Caco-2 (cell line): ENCODE data around the gene ARMH3. TPM values are rescaled to one million over a fixed set of nuclear protein-coding genes. Genes with fewer than 3 reads are reported as not detected.

Experiments
- BruUV-seq: library from RNA; stranded (reverse); fragments of 400-500 nt; replicated peaks from 2 replicates; lab custom pipeline; 2021; lab: Mats Ljungman, UMichigan
- CTCF ChIA-PET: fragments of 300-600 bp; sonication (Branson Sonifier 250); formaldehyde crosslinking; loops from one replicate; lab custom pipeline; 2022; ENCODE audit warnings: antibody characterized with exemption; lab: Charles Lee
- POLR2A ChIA-PET: fragments of 300-600 bp; sonication (Branson Sonifier 250); formaldehyde crosslinking; loops from one replicate; lab custom pipeline; 2022; ENCODE audit warnings: antibody characterized with exemption; lab: Charles Lee
- DNase-seq, 2 experiments: peaks; one replicate each; pipeline versions ENCODE4 v3.0.0 to v3.0.0-alpha.2; 2020 to 2022
- H3K27me3 ChIP-seq: replicated peaks from 2 replicates; pipeline ENCODE4 v1.6.0; 2011; ENCODE audit warnings: low read length; ENCODE audit not compliant: control insufficient read depth, insufficient read depth
- H3K36me3 ChIP-seq: 2 replicates; pipeline ENCODE4 v1.5.1; 2011; ENCODE audit warnings: low read length; ENCODE audit not compliant: control insufficient read depth, insufficient read depth
- H3K4me1 ChIP-seq: fragments of 250-450 bp; sonication (Bioruptor Pico); 2 replicates; pipeline ENCODE4 v1.5.1; 2020; ENCODE audit warnings: mild to moderate bottlenecking
- H3K4me3 ChIP-seq: 2 replicates; pipeline ENCODE4 v1.5.1; 2011; ENCODE audit warnings: low read depth, mild to moderate bottlenecking, control low read depth, low read length
- H3K9me3 ChIP-seq: fragments of 250-450 bp; sonication (Bioruptor Pico); 2 replicates; pipeline ENCODE4 v1.5.1; 2020; ENCODE audit warnings: mild to moderate bottlenecking, moderate library complexity
- H3K27ac Mint-ChIP-seq: one replicate; pipeline ENCODE4 v1.8.0; 2022; ENCODE audit warnings: mixed read lengths; ENCODE audit not compliant: unreplicated experiment
- H3K27me3 Mint-ChIP-seq: one replicate; pipeline ENCODE4 v1.8.0; 2022; ENCODE audit warnings: mixed read lengths; ENCODE audit not compliant: insufficient read depth, unreplicated experiment
- H3K36me3 Mint-ChIP-seq: one replicate; pipeline ENCODE4 v1.8.0; 2022; ENCODE audit warnings: mild to moderate bottlenecking, mixed read lengths; ENCODE audit not compliant: insufficient read depth, unreplicated experiment
- H3K4me1 Mint-ChIP-seq: one replicate; pipeline ENCODE4 v1.8.0; 2022; ENCODE audit warnings: low read depth, mixed read lengths; ENCODE audit not compliant: unreplicated experiment
- H3K4me3 Mint-ChIP-seq: one replicate; pipeline ENCODE4 v1.8.0; 2022; ENCODE audit warnings: mild to moderate bottlenecking, moderate library complexity, mixed read lengths; ENCODE audit not compliant: unreplicated experiment
- H3K9me3 Mint-ChIP-seq: one replicate; pipeline ENCODE4 v1.8.0; 2022; ENCODE audit warnings: mixed read lengths; ENCODE audit not compliant: unreplicated experiment
- CTCF ChIP-seq, 2 experiments: fragments of 200-600 bp in 1 of 2; IDR thresholded peaks; 1 replicate in 1 of 2; 2 replicates in 1 of 2; pipeline versions ENCODE4 v1.5.1 to v1.8.0; 2011 to 2022; ENCODE audit warnings: antibody characterized with exemption in 1 of 2, control low read depth in 1 of 2, inconsistent platforms in 1 of 2, low read depth in 1 of 2, low read length in 1 of 2, mild to moderate bottlenecking in 1 of 2, moderate library complexity in 1 of 2; ENCODE audit not compliant: insufficient read depth in 1 of 2, severe bottlenecking in 1 of 2, unreplicated experiment in 1 of 2
- intact Hi-C: fragments of 100-400 bp; cut with micrococcal nuclease; formaldehyde crosslinking; loops from one replicate; pipeline ENCODE4 v1.10.0; 2022; ENCODE audit not compliant: unreplicated experiment
- total RNA-seq: library from RNA; stranded (reverse); gene quantifications from 2 replicates; pipeline ENCODE4 v1.2.3, GENCODE V29; 2022

ARMH3 gene
- total RNA-seq, 1 experiment from 2014 or later = 17.4 TPM

- no TSS peak for BruUV-seq
- H3K27me3 ChIP-seq = no peaks in the 10 kb centered on the region
- TF ChIP-seq CTCF (IDR thresholded peaks at IDR 0.05; ENCODE audit: insufficient read depth in 1 of 2, low read depth in 1 of 2, low read length in 1 of 2, severe bottlenecking in 1 of 2, unreplicated experiment in 1 of 2) = no peak
- no peak overlapping the region for H3K27ac Mint-ChIP-seq
- H3K4me3 ChIP-seq = no peak overlapping the region
- H3K36me3 ChIP-seq = 0 out of 2 replicates have a peak, but pooled peaks cover 3% of the 10 kb centered on the region
- peaks cover 6% of the 10 kb centered on the region for H3K4me1 Mint-ChIP-seq
- no peaks in the 10 kb centered on the region for H3K27me3 Mint-ChIP-seq
- H3K9me3 Mint-ChIP-seq = no peaks in the 10 kb centered on the region
- peaks cover 19% of the 10 kb centered on the region for H3K36me3 Mint-ChIP-seq
- no peaks in the 10 kb centered on the region for H3K9me3 ChIP-seq
- intact Hi-C loops = no loop called here
- POLR2A ChIA-PET = no interaction called here
- no peak overlapping the region for H3K4me3 Mint-ChIP-seq
- CTCF ChIA-PET = no interaction called here
- DNase-seq = no peak
- peaks cover 8% of the 10 kb centered on the region; the same call in 1 of the 2 replicates for H3K4me1 ChIP-seq
Observed at GRCh38 chr10:101881036-101881774, 174.8 kb downstream of the ARMH3 start.

- no TSS peak for BruUV-seq
- TF ChIP-seq CTCF (IDR thresholded peaks at IDR 0.05; ENCODE audit: insufficient read depth in 1 of 2, low read depth in 1 of 2, low read length in 1 of 2, severe bottlenecking in 1 of 2, unreplicated experiment in 1 of 2) = no peak
- peaks cover 8% of the 10 kb centered on the region; the same call in 1 of the 2 replicates for H3K4me1 ChIP-seq
- Mint-ChIP-seq H3K4me3 (no peak overlapping the region), H3K36me3 (peaks cover 16% of the 10 kb centered on the region), H3K27me3 (no peaks in the 10 kb centered on the region), H3K27ac (no peak overlapping the region), H3K9me3 (no peaks in the 10 kb centered on the region), H3K4me1 (peaks cover 6% of the 10 kb centered on the region)
- no peak overlapping the region for H3K4me3 ChIP-seq
- no peaks in the 10 kb centered on the region for H3K9me3 ChIP-seq
- CTCF ChIA-PET = interaction anchor here (0.9 kb wide), 1 partner anchor 10 kb away, joined by 4 read pairs; no protein-coding TSS in a partner anchor
- intact Hi-C loops = no loop called here
- 0 out of 2 replicates have a peak, but pooled peaks cover 3% of the 10 kb centered on the region for H3K36me3 ChIP-seq
- no peak for DNase-seq
- no peaks in the 10 kb centered on the region for H3K27me3 ChIP-seq
- POLR2A ChIA-PET = interaction anchor here (0.5 kb wide), 1 partner anchor 62 kb away, joined by 3 read pairs; no protein-coding TSS in a partner anchor
Observed at GRCh38 chr10:101880232-101880573, 175.8 kb downstream of the ARMH3 start.

GRCh38 chr10:101879456-101880231 is 176.3 kb downstream of the ARMH3 start:
- H3K36me3 ChIP-seq = 0 out of 2 replicates have a peak, but pooled peaks cover 3% of the 10 kb centered on the region
- Mint-ChIP-seq H3K27me3 (no peaks in the 10 kb centered on the region), H3K36me3 (peaks cover 15% of the 10 kb centered on the region), H3K27ac (no peak overlapping the region), H3K4me3 (no peak overlapping the region), H3K9me3 (no peaks in the 10 kb centered on the region), H3K4me1 (peaks cover 6% of the 10 kb centered on the region)
- H3K4me3 ChIP-seq = no peak overlapping the region
- H3K4me1 ChIP-seq = peaks cover 8% of the 10 kb centered on the region; the same call in 1 of the 2 replicates
- ChIA-PET CTCF (interaction anchor here (0.9 kb wide), 1 partner anchor 10 kb away, joined by 4 read pairs; no protein-coding TSS in a partner anchor), POLR2A (interaction anchor here (0.5 kb wide), 1 partner anchor 62 kb away, joined by 3 read pairs; no protein-coding TSS in a partner anchor)
- no peaks in the 10 kb centered on the region for H3K9me3 ChIP-seq
- BruUV-seq = no TSS peak
- H3K27me3 ChIP-seq = no peaks in the 10 kb centered on the region
- no peak for DNase-seq
- intact Hi-C loops = no loop called here
- TF ChIP-seq CTCF (IDR thresholded peaks at IDR 0.05; ENCODE audit: insufficient read depth in 1 of 2, low read depth in 1 of 2, low read length in 1 of 2, severe bottlenecking in 1 of 2, unreplicated experiment in 1 of 2) = no peak
